Adipocyte (in vitro differentiated cells): Measurements from ENCODE around the gene SPRR3.
"Not testable (repeated sequence)": the region's sequence is repeated elsewhere in the genome, so short reads cannot be mapped to it uniquely, and the experiment has no call there.

Experiments
- DNase-seq: peaks from one replicate; pipeline ENCODE4 v3.0.0-alpha.2; 2015; ENCODE audit warnings: low read depth
- H3K27me3 ChIP-seq: replicated peaks from 2 replicates; pipeline ENCODE4 v1.7.0; 2013; ENCODE audit warnings: mild to moderate bottlenecking, low read length, moderate library complexity; ENCODE audit not compliant: control insufficient read depth, insufficient read depth
- H3K36me3 ChIP-seq: 2 replicates; pipeline ENCODE4 v1.7.0; 2013; ENCODE audit warnings: low read length, mild to moderate bottlenecking, moderate library complexity; ENCODE audit not compliant: control insufficient read depth, insufficient read depth, severe bottlenecking
- H3K4me1 ChIP-seq: 2 replicates; pipeline ENCODE4 v1.7.0; 2013; ENCODE audit warnings: mild to moderate bottlenecking, low read length, moderate library complexity; ENCODE audit not compliant: control insufficient read depth, insufficient read depth
- H3K4me3 ChIP-seq: 2 replicates; pipeline ENCODE4 v1.7.0; 2013; ENCODE audit warnings: mild to moderate bottlenecking, low read length, moderate library complexity
- H3K9ac ChIP-seq: 2 replicates; pipeline ENCODE4 v1.7.0; 2013; ENCODE audit warnings: mild to moderate bottlenecking, low read length, moderate library complexity
- H3K9me3 ChIP-seq: 2 replicates; pipeline ENCODE4 v1.7.0; 2013; ENCODE audit warnings: mild to moderate bottlenecking, low read length, moderate library complexity; ENCODE audit not compliant: control insufficient read depth

The SPRR3 gene

DNA sequence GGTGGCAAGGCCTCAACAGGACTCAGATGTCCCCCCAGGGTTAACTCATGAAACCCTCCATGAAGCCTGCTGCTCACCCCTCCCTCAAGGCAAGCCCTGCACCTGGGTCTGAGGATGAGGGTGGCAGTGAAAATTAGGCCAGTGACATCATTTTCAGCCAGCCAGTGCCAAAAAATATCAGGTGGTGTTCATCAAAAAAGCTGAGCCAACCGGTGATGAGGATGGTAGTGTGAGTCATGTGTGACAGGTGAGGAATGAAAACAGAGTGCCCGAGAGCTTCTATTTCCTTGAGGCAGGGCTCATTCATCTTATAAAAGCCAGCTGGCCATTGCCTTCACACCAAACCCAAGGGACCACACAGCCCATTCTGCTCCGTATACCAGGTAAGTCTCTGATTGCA, 17.8 kb upstream of the SPRR3 start, which contains the start of gene SPRR1A:
TSS of gene SPRR1A (plus strand) at position 339 of the 400 bp plus-strand sequence. CDS start 1,150 bp downstream, outside the sequence.
- H3K9ac ChIP-seq, result no peak within 1 kb of the TSS
- DNase-seq, result no peak
- H3K36me3 ChIP-seq, result no peaks in the 10 kb centered on the region
- no peaks in the 10 kb centered on the region for H3K9me3 ChIP-seq
- H3K4me1 ChIP-seq, result no peaks in the 10 kb centered on the region
- peaks cover 12% of the 10 kb centered on the region for H3K27me3 ChIP-seq
- no peak within 1 kb of the TSS for H3K4me3 ChIP-seq

DNA sequence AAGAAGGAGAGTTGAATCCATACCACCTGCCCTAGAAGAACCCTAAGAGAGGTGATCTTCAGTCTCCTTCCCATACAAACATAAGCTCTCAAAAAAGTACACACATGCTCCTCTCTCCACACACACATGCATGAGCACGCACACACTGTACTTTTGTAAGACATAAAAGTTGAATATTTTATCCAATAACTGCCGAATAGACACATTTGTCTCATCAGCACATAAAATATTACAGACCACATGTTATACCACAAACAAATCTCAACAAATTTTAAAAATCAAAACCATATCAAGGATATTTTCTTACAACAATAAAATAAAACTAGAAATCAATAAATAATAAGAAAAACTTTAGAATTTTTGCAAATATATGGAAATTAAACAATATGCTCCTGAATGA, 15.0 kb upstream of the SPRR3 start:
- no peaks in the 10 kb centered on the region for H3K9me3 ChIP-seq
- no peak overlapping the region for H3K9ac ChIP-seq
- H3K4me3 ChIP-seq, result no peak overlapping the region
- H3K27me3 ChIP-seq, result peaks cover 3% of the 10 kb centered on the region
- no peaks in the 10 kb centered on the region for H3K36me3 ChIP-seq
- DNase-seq, result no peak
- no peaks in the 10 kb centered on the region for H3K4me1 ChIP-seq

DNA sequence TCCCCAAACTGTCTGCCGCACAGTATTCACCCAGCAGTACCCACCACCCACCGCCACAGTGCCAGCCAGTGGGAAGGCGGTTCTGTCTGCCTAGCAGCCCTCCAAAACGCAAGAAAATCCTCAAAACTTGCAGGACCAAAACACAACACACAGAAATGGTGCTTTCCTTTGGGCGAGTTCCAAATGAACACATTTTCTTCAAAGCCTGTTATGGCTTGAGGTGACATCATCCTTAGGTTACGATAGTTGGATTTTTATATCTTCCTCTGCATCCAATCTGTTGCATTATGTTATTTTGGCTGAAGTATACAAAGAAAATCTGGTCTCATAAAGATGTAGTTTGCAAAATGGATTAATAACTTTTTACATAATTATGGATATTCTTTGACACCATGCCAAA, 8.4 kb upstream of the SPRR3 start:
- H3K4me3 ChIP-seq, result no peak overlapping the region
- peaks cover 4% of the 10 kb centered on the region for H3K27me3 ChIP-seq
- no peaks in the 10 kb centered on the region for H3K4me1 ChIP-seq
- no peak for DNase-seq
- no peak overlapping the region for H3K9ac ChIP-seq
- no peaks in the 10 kb centered on the region for H3K9me3 ChIP-seq
- H3K36me3 ChIP-seq, result no peaks in the 10 kb centered on the region

DNA sequence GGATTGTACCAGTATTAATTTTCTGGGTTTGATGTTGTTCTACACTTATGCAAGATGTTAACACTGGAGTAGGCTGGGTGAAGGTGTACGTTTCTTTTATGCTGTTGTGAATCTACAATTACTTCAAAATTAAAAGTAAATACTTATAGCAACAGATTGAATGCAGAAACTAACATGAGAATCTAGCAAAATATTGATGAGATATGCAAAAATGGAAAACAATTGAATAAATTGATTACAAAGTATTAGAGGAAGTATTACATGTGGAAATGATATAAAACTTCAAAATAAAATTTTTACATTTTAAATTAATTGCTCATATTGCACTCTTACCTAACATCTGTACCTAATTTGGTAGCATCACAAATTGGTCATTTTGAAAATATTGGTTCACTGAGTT, 5.7 kb upstream of the SPRR3 start:
- no peak overlapping the region for H3K9ac ChIP-seq
- no peaks in the 10 kb centered on the region for H3K9me3 ChIP-seq
- DNase-seq, result no peak
- H3K36me3 ChIP-seq, result no peaks in the 10 kb centered on the region
- peaks cover 8% of the 10 kb centered on the region for H3K27me3 ChIP-seq
- H3K4me3 ChIP-seq, result no peak overlapping the region
- no peaks in the 10 kb centered on the region for H3K4me1 ChIP-seq

DNA sequence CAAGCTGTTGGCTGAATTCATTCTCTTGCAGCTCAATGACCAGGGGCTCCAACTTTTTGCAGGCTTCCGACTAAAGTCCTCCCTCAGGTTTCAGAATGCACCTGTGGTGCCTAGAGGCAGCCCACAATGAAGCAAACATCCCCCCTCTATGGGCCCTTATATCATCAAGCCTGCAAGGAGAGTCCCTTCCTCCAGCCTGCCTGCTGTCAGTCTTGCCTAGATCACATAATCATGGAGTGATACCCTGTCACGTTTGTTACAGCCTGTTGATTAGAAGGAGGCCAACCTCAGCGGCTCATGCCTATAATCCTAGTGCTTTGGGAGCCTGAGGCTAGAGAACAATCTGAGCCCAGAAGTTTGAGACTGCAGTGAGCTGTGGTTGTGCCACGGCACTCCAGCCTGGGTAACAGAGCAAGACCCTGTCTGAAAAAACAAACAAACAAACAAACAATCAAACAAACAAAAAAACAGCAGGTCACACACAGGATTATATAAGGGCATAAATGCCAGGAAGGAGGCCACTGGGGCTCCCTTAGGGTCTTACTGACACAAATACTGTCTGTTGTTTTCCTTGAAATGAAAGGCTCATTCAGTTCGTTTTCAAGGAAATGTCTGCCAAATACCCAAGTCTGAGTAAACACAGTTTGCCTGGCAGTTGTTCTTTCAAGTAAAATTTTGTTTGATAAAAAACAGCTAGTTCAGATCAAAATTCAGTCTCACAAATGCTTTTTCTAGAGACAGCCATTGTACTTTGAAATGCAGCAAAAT, 4.7 kb upstream of the SPRR3 start:
- H3K9me3 ChIP-seq, result no peaks in the 10 kb centered on the region
- H3K27me3 ChIP-seq, result peaks cover 8% of the 10 kb centered on the region
- DNase-seq, result no peak
- H3K4me3 ChIP-seq, result no peak overlapping the region
- H3K4me1 ChIP-seq, result no peaks in the 10 kb centered on the region
- H3K36me3 ChIP-seq, result no peaks in the 10 kb centered on the region
- no peak overlapping the region for H3K9ac ChIP-seq

DNA sequence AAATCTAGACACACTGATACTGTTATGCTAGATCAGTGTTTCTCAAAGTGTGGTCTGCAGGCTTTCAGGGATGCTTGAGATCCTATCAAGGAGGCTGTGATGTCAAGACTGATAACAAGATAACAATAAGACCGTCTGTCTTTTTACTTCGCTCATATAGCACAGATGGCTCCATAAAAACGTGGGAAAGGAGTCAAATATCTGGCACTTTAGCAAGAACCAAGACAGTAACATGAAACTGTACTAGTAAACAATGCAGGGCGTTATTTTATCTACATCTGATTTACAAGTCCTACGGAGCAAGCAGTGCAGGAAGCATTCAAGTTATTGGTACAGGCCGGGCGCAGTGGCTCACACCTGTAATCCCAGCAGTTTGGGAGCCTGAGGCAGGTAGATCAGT, 3.6 kb upstream of the SPRR3 start:
- Histone ChIP-seq H3K9me3 (no peaks in the 10 kb centered on the region), H3K27me3 (peaks cover 8% of the 10 kb centered on the region), H3K36me3 (no peaks in the 10 kb centered on the region), H3K9ac (no peak overlapping the region), H3K4me3 (no peak overlapping the region), H3K4me1 (no peaks in the 10 kb centered on the region)
- no peak for DNase-seq

DNA sequence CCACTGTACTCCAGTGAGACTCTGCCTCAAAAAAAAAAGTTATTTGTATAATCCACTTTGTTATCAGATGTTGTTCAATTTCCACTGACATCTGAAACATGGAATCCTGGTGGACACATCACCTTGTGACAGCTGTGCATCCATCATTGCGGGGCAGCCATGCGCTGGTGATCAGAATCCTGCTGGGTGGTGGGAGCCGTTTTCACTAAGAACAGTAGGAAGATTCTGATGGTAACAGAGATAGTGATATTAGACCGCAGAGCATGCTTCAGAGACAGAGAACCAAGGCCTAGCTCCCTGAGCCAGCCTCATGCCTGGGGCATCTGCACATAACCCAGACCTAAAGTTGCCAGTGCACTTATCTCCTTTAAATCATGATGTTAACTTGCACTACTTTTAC, 3.1 kb upstream of the SPRR3 start:
- no peak for DNase-seq
- peaks cover 8% of the 10 kb centered on the region for H3K27me3 ChIP-seq
- H3K9me3 ChIP-seq, result no peaks in the 10 kb centered on the region
- H3K36me3 ChIP-seq, result no peaks in the 10 kb centered on the region
- H3K4me3 ChIP-seq, result no peak overlapping the region
- no peaks in the 10 kb centered on the region for H3K4me1 ChIP-seq
- no peak overlapping the region for H3K9ac ChIP-seq

DNA sequence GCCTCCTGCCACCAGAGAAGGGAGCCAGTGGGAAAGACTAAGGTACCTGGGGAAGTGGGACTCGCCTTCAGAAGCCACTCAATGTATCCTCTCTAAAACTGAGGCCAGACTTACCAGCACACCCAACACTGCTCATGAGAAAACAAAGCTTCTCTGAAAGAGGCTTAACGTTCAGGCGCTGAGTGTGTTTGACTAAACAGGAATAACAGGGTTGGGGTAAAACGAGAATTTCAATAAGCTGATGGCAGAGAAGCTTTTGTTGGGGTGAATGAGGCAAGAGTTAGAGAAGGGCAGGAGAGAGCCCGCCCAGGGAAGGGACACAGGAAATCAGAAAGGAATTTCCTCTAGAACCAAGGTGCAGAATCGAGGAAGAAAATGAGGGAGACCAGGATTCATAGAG, 1.7 kb upstream of the SPRR3 start:
- no peaks in the 10 kb centered on the region for H3K9me3 ChIP-seq
- DNase-seq, result no peak
- no peaks in the 10 kb centered on the region for H3K4me1 ChIP-seq
- H3K36me3 ChIP-seq, result no peaks in the 10 kb centered on the region
- H3K4me3 ChIP-seq, result no peak overlapping the region
- peaks cover 8% of the 10 kb centered on the region for H3K27me3 ChIP-seq
- no peak overlapping the region for H3K9ac ChIP-seq

DNA sequence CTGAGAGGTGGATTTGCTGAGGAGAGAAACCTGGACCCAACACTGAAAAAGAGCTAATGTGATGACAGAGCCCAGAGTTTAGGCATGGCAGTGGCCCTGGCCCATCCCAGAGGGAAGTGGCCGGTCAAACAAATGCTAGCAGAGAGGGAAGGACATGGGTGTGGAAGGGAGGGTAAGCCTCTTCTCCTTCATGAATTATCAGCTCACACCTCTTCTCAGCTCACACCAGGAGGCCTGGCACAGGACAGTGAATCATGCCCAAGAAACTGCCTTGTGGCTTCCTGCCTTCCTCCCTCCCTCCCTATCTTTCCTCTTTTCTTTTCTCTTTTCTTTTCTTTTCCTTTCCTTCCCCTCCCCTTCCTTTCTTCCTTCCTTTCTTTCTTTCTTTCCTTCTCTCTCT, 1.3 kb upstream of the SPRR3 start:
- DNase-seq, result no peak
- no peak overlapping the region for H3K9ac ChIP-seq

DNA sequence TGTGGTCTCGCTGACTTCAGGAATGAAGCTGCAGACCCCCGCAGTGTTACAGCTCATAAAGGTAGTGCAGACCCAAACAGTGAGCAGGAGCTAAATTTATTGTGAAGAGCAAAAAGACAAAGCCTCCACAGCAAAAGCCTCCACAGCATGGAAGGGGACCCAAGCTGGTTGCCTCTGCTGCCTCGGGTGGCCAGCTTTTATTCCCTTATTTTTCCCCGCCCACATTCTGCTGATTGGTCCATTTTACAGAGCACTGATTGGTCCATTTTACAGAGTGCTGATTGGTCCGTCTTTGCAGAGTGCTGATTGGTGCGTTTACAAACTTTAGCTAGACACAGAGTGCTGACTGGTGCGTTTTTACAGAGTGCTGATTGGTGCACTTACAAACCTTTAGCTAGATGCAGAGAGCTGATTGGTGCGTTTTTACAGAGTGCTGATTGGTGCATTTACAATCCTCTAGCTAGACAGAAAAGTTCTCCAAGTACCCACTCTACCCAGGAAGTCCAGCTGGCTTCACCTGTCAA, 9.7 kb downstream of the SPRR3 start:
- not testable (repeated sequence) for H3K4me1 ChIP-seq, H3K36me3 ChIP-seq, DNase-seq, H3K4me3 ChIP-seq, H3K9ac ChIP-seq, H3K9me3 ChIP-seq, H3K27me3 ChIP-seq

More for the DNA sequence above, 1.3 kb upstream of the SPRR3 start:
- no peaks in the 10 kb centered on the region for H3K9me3 ChIP-seq
- no peaks in the 10 kb centered on the region for H3K4me1 ChIP-seq
- H3K27me3 ChIP-seq, result peaks cover 8% of the 10 kb centered on the region
- no peak overlapping the region for H3K4me3 ChIP-seq
- no peaks in the 10 kb centered on the region for H3K36me3 ChIP-seq

DNA sequence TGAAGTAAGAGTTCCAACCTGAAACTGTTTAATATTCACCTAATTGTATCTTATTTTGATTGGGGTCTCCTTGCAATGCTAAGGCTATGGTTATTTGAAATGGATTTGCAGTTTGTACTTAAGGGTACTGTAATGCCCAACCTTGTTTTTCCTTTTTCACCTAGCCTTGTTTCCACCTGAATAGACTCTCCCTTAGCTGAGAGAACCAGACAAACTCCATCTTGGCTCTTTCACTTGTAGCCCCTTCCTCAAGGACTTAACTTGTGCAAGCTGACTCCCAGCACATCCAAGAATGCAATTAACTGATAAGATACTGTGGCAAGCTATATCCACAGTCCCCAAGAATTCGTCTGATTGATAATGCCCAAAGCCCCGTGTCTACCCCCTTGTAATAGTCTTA, 20.3 kb downstream of the SPRR3 start:
- H3K27me3 ChIP-seq, H3K4me3 ChIP-seq, H3K4me1 ChIP-seq, H3K9ac ChIP-seq, H3K36me3 ChIP-seq, H3K9me3 ChIP-seq, DNase-seq: not testable (repeated sequence)

DNA sequence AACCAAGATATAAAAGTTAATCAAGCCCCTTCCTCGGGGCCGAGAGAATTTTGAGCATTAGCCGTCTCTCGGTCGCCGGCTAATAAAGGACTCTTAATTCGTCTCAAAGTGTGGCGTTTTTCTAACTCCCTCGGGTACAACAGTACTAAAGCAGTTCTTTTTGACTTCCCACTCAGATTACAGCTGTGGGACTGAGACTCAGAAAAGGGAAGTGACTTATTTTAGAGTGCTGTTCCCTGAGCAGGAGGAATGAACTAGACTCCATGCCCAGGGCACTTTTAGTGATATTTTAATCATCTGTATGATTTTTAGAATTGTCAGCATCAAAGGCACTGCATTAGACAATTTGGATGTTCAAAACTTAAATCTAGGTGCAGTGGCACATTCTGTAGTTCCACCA, 20.8 kb downstream of the SPRR3 start:
- not testable (repeated sequence) for H3K9ac ChIP-seq, H3K4me3 ChIP-seq, H3K36me3 ChIP-seq, H3K9me3 ChIP-seq, H3K4me1 ChIP-seq, DNase-seq, H3K27me3 ChIP-seq
